GM19324 (cell line): Measurements from ENCODE around the gene SHISA4.
"Not testable (repeated sequence)": the region's sequence is repeated elsewhere in the genome, so short reads cannot be mapped to it uniquely, and the experiment has no call there.

Experiments used
- ATAC-seq: cut with Tn5 transposase; IDR thresholded peaks from one replicate; pipeline ENCODE4 v1.9.1; 2021; ENCODE audit warnings: mild to moderate bottlenecking, moderate library complexity; ENCODE audit not compliant: unreplicated experiment, low FRiP score

The SHISA4 gene

DNA sequence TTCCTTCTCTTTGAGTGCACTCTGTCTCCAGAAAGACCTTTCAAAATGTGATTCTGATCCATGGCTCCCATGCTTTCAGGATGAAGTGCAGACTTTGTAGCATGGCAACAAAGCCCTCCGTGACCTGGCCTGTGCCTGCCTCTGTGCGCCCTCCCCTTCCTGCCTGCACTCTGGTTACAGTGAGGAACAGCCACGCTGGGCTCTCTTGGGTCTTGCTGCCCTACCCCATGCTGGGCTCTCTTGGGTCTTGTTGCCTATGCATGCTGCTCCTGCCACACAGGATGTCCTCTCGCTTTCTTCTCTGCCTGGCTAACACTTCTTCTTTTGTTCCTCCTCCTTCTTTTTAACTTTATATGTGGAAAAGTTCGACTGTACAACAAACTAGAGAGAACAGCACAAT, 29.6 kb downstream of the SHISA4 start:
- no peak for ATAC-seq

DNA sequence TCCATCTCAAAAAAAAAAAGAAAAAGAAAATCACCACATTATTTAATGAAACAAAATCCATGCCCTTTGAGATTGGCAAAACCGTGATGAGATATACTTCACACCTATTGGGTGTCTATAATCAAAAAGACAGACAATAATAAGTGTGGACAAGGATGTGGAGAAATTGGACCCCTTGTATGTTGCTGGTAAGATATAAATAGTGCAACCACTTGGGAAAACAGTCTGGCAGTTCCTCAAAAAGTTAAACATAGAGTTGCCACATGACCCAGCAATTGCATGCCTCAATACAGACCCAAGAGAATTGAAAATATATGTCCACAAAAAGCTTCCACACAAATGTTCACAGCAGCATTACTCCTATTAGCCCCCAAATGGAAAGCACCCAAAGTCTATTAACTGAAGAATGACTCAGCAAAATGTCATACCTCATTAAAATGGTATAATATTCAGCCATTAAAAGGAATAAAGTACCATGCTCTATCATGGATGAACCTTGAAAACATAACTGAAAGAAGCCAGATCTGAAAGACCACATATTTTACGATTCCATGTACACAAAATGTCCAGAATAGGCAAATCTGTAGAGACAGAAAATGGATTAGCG, 33.4 kb downstream of the SHISA4 start:
- no peak for ATAC-seq

DNA sequence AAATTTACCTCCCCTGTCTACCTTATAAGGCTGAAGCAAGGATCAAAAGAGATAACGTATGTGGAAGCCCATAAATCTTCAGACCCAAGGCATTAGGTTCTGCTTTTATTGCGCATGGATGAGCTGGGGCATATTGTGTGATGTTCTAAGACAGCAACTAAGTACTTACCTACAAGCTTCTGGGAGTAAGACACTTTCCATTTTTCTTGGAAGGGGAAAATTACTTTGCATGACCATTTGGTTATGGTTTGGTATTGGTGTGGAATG, 36.5 kb downstream of the SHISA4 start:
- no peak for ATAC-seq

DNA sequence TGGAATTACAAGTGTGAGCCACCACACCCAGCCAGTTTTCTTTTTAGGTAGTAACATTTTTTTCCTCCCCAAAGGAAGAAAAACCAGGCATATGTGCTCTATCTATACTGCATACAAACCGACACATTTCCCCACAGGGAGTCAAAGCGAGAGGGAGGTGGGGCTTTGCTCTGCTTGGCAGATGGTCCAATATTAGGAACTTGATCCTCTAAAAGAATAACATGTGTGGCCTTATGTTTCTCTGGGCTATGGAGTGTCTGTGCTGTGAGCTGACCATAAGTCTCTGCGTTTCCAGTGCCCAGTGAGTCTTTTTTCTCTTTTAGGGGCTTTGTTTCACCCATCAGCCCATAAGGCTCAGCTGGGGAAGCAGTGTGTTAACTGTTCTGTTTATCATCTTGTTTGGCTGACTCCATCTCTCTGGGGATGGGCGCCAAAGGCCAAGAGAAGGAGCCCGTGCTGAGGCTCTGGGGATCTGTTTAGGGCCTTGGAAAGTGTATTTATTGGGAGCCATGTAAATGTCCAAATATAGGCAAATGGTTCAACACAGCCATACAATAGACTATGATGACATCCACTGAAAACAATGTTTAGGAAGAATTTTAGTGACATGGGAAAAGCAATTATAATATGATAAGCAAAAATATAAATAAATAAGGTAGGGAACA, 37.4 kb downstream of the SHISA4 start:
- ATAC-seq: no peak

DNA sequence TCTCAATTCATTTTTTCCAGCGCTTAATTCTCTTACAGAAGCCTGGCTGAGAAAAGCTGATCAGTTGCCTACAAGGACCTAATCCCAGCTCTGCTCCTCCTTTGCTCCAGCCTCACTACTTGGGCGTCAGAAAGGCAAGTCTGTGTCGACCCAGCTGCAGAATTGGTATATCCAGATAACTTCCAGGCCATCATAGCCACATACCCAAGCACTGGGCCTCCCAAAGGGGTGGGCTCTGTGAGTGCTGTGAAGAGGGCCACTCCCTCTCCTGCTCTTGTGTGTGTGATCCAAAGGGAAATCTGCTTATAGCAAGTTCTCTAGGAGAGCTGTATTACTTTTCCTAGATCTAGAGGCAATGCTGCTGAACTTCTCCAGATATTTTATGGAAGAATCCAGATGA, 39.6 kb downstream of the SHISA4 start:
- ATAC-seq: no peak

DNA sequence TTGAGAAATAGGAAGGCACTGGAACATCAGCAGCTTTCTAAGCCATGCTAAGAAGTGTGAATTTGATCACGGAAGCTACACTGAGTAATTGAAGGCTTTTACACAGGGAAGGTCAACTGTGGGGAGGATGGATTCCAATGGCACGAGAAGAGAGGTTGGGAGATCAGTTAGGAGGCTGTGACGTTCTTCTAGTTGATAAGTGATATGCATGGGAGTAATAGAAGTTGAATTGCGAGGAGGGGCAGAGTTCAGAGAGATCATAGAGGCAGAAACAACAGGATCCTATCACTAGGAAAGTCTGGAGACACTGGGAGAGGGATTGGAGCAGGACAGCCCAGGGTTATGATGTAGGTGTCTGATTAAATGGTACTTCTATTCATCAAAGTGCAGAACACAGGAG, 41.4 kb downstream of the SHISA4 start:
- ATAC-seq: no peak

DNA sequence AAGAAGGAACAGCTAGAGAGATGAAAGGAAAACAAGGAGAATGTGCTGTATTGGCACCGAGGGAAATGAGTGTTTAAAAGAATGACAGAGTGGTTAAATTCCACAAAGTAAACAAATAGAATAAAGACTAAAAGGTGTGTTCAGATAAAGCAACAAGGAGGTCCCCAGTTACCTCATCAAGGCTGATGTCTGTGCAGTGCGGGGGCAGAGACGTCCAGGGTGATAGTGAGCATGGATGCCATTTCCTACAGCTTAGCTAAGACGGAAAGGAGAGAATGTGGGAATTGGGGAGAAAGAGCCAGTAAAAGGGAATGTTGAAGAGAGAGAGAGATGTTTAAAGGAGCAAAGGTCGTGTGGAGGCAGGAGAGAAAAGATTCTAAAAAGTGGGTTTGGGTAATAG, 42.1 kb downstream of the SHISA4 start:
- ATAC-seq: no peak

DNA sequence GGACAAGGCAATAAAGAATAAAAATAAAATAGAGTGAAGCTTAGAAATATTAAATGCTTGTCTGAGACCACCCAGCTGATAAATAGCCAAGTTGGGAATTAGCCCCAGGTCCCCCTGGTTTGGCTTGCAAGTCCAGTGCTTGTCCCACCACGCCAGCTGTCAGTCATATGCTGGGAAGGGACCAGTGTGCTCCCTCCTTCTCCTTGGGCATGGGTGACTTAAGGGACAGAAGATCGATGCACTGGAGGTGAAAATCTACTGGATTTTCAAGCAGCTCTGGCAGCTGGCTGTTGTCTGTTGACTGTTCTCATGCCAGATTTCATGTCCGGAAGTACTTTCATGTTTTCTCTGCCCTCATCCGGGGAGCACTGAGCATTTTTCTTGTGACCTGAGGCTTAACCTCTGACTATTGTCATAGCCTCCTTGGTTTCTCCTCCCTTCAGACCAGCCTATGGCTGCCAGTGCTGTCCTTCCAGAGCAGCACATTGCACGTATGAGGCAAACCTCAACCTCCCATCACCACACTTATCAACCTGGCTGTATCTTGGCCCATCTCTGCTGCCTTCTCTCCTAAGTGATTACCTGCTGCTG, 45.2 kb downstream of the SHISA4 start:
- ATAC-seq: no peak

DNA sequence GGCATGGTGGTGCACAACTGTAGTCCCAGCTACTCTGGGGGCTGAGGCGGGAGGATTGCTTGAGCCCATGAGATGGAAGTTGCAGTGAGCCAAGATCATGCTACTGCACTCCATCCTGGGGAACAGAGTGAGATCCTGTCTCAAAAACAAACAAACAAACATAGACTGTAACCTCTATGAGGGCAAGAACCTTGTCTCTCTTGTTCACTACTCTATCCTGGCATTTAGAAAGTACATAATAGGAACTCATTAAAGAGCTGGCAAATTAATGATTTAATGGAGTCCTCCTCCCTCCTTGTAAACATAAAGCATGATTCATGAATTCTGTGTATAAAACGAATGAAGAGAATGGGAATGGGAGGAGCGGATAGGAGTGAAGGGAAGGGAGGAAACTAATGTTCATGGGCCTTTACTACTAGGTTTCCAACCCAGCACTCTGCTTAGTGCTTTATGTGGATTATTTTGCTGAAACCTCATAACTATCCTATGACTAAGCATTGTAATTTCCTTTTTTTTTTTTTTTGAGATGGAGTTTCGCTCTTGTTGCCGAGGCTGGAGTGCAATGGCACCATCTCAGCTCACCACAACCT, 49.0 kb downstream of the SHISA4 start:
- no peak for ATAC-seq

DNA sequence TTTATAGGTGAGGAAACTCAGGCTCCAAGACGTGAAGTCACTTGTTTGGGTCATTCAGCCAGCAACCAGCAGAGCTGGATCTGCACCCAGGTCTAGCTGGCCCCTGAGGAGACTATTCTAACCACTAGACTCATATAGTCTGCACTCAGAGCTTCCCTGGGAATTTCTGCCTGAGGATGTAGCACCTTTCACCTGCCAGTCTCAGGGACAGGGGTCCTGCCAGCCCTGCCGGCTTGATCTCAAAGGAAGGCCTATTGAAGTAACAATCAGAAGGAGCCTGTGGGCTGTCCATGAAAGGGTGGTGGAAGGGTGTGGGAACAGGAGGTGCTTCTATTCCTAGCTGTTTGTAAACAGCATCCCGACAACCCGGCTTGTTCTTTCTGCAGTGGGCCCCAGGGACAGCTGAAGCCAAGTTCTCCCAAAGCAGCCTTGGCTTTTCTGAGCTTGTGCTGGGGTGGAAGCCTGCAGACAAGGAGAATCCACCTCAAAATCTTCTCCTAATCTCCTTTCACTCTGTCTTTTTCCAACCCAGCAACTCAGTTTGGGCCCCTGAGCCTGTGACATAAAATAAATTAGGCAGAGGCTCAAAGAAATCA, 49.8 kb downstream of the SHISA4 start:
- no peak for ATAC-seq

DNA sequence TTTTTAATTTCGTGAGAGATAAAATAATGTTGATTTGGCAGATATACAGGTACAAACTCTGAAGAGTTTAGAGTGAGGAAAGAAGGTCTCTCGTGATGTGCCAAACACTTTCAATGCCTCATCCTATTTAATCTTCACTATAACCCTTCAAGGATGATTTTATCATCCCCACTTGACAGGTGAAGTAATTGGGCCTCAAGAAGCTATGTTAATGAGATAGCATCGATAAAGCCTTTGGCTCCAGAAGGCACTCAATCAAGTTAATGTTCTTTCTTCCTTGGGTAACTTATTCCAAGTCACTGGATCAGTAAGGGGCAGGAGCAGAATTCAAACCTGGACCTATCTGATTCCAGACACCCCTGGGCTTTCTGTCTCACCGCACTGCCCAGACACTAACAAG, 50.5 kb downstream of the SHISA4 start:
- ATAC-seq: no peak

DNA sequence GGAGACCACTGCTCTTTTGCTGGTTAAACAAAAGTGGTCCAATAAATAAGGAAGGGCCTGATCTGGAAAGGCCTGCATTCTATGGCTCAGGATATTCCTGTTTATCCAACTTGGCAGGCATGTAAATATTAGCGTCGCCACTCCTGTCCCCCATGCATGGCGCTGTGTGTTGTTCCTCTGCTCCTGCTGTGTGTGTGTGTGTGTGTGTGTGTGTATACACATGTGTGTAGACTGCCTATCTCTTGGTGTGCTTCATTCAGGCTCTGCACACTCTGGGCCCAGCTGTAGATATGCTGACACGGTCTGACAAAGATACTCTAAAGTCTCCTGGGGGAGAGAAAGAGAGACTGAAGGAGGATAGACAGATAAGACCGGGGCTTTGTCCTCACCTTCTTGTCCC, 50.9 kb downstream of the SHISA4 start:
- ATAC-seq: no peak

DNA sequence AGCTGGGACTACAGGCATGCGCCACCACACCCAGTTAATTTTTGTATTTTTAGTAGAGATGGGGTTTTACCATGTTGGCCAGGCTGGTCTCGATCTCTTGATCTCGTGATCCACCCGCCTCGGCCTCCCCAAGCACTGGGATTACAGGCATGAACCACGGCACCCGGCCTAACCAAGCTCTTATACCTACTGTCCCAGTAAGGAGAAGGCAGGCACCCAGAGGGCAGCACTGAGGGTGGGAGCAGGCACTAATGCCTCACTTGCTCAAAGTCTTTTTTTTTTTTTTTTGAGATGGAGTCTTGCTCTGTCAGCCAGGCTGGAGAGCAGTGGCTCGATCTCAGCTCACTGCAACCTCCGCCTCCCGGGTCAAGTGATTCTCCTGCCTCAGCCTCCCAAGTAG, 51.6 kb downstream of the SHISA4 start:
- ATAC-seq: not testable (repeated sequence)

DNA sequence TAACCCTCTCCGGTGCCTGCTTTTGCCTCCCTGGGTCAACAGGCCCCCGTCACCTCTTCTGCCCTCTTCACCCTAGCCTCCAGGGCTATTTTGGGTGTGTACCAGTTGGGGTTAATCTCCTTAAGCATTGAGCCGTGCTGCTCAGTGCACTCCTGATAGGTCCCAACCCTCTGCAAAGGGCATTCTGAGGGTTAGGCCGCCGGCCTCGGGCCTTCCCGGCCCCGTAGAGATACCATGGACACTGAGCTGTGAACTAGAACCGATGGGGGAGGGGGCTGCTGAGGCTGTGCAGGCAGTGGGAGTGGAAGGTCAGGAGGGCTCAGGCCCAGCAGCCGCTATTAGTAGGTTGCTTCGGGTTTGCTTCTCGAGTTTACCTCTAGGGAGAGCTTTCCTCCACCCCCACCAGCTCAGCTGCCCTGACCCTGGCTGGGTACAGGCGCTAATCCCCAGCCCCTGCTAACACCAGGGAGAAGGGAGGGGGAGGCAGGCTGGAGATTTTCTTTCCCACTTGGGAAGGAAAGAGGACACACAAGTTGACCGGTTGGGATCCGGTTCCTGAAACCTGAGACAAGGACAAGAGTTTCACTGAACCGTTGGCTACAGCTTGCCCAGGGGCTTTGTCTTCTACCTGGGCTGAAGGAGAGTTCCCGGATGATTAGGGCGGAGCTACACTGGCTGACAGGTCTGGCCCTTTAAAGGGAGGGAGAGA, 52.9 kb downstream of the SHISA4 start:
- ATAC-seq: no peak

DNA sequence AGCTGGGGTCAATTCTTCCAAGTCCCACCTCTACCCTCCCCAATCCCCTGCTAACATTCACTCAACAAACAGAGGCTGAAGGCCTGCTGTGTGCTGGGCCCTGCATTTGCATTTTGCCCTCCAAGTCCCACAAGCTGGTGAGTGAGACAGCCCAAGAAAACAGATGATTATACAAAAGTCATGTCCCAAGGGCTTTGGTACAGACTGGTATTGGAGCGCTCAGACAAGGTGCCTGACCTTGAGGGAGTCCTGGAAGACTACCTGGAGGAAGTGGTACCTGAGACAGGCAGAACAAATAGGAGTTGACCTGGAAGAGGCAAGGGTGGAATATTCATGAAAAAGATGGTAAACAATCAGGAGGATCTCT, 53.4 kb downstream of the SHISA4 start:
- no peak for ATAC-seq
